Muscle layer of duodenum (tissue), 2 donors: ENCODE measurements around the gene KIAA1328.
"Not testable (repeated sequence)": the region's sequence is repeated elsewhere in the genome, so short reads cannot be mapped to it uniquely, and the experiment has no call there.

Experiments used
- H3K27ac ChIP-seq: one replicate; pipeline ENCODE4 v1.7.0; 2013; ENCODE audit warnings: mild to moderate bottlenecking, low read length
- H3K27me3 ChIP-seq: one replicate; pipeline ENCODE4 v1.7.0; 2013; ENCODE audit warnings: low read depth, mild to moderate bottlenecking, control low read depth, low read length
- H3K36me3 ChIP-seq, 2 donors: one replicate each; pipeline ENCODE4 v1.7.0; 2013; ENCODE audit warnings: low read length in 2 of 2, control low read depth in 1 of 2, mild to moderate bottlenecking in 1 of 2; ENCODE audit not compliant: insufficient read depth in 2 of 2, control insufficient read depth in 1 of 2
- H3K4me1 ChIP-seq, 2 donors: one replicate each; pipeline ENCODE4 v1.7.0; 2013; ENCODE audit warnings: low read length in 2 of 2, mild to moderate bottlenecking in 2 of 2, control low read depth in 1 of 2, moderate library complexity in 1 of 2; ENCODE audit not compliant: insufficient read depth in 2 of 2, control insufficient read depth in 1 of 2
- H3K4me3 ChIP-seq, 2 donors: one replicate each; pipeline ENCODE4 v1.7.0; 2013; ENCODE audit warnings: low read length in 2 of 2, low read depth in 1 of 2, mild to moderate bottlenecking in 1 of 2
- H3K9me3 ChIP-seq, 2 donors: one replicate each; pipeline ENCODE4 v1.7.0; 2013; ENCODE audit warnings: low read length in 2 of 2, control low read depth in 1 of 2, mild to moderate bottlenecking in 1 of 2; ENCODE audit not compliant: control insufficient read depth in 1 of 2
- donor health status: healthy.

KIAA1328 gene

GRCh38 chr18:36849288-36850006 is 20.5 kb downstream of the KIAA1328 start:
- Histone ChIP-seq H3K4me3 (no peak overlapping the region), H3K9me3 (peaks cover 0 to 3% of the 10 kb centered on the region in 2 donors), H3K36me3 (peaks cover 0 to 7% of the 10 kb centered on the region in 2 donors), H3K27me3 (no peaks in the 10 kb centered on the region), H3K4me1 (no peaks in the 10 kb centered on the region), H3K27ac (no peak overlapping the region)

GRCh38 chr18:36850527-36851201 is 21.7 kb downstream of the KIAA1328 start:
- Histone ChIP-seq H3K27me3 (no peaks in the 10 kb centered on the region), H3K36me3 (peaks cover 0 to 7% of the 10 kb centered on the region in 2 donors), H3K27ac (no peak overlapping the region), H3K9me3 (peaks cover 0 to 3% of the 10 kb centered on the region in 2 donors), H3K4me1 (no peaks in the 10 kb centered on the region), H3K4me3 (no peak overlapping the region)

- Histone ChIP-seq H3K4me3 (no peak overlapping the region), H3K36me3 (peaks cover 0 to 7% of the 10 kb centered on the region in 2 donors), H3K9me3 (peaks cover 0 to 3% of the 10 kb centered on the region in 2 donors), H3K27ac (no peak overlapping the region), H3K4me1 (no peaks in the 10 kb centered on the region), H3K27me3 (no peaks in the 10 kb centered on the region)
These were observed 22.3 kb downstream of the KIAA1328 start for GRCh38 chr18:36851202-36851590.

DNA sequence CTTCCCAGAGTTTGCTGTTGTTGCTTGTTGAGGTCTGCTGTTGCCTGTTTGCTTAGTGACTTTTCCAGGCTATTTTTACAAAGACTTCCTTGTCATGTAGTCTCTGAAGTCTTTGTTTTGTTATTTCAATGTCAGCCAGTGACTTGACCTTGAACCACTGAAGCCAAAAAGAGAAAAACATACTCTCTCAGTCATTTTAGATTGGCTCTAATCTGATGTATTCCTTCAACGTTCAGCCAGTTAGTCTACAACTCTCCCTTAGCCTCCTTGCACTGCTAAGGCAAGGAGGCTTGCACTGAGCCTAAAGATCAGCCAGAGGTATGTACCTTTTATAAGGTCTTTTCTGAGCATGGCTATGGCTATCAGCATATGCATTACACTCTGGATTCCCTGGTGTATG is 27.9 kb downstream of the KIAA1328 start:
- H3K27ac ChIP-seq: no peak overlapping the region
- H3K4me3 ChIP-seq: no peak overlapping the region
- H3K4me1 ChIP-seq: no peaks in the 10 kb centered on the region
- no peaks in the 10 kb centered on the region for H3K27me3 ChIP-seq
- H3K36me3 ChIP-seq: peaks cover 0 to 7% of the 10 kb centered on the region in 2 donors
- H3K9me3 ChIP-seq: peaks cover 0 to 3% of the 10 kb centered on the region in 2 donors

DNA sequence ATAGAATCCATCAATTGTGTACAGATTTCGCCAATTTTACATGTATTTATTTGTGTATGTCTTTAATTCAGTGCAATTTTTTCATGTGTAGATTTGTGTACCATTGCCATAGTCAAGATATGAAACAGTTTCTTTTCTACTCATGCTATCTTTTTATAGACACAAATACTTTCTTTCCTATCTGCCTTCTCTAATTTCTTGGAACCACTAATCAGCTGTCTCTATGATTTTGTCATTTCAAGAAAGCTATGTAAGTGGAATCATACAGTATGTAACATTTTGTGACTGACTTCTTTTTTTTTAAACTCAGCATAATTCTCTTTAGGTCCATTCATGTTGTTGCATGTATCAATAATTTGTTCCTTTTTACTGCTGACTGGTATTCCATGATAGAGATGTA is 33.3 kb downstream of the KIAA1328 start:
- H3K4me3 ChIP-seq: no peak overlapping the region
- peaks cover 0 to 3% of the 10 kb centered on the region in 2 donors for H3K36me3 ChIP-seq
- no peaks in the 10 kb centered on the region for H3K4me1 ChIP-seq
- H3K9me3 ChIP-seq: no peaks in the 10 kb centered on the region
- no peak overlapping the region for H3K27ac ChIP-seq
- no peaks in the 10 kb centered on the region for H3K27me3 ChIP-seq

- no peak overlapping the region for H3K4me3 ChIP-seq
- H3K36me3 ChIP-seq: peaks cover 0 to 9% of the 10 kb centered on the region in 2 donors
- no peaks in the 10 kb centered on the region for H3K4me1 ChIP-seq
- no peaks in the 10 kb centered on the region for H3K9me3 ChIP-seq
- H3K27ac ChIP-seq: no peak overlapping the region
- no peaks in the 10 kb centered on the region for H3K27me3 ChIP-seq
These were observed 38.1 kb downstream of the KIAA1328 start for GRCh38 chr18:36867056-36867455.

DNA sequence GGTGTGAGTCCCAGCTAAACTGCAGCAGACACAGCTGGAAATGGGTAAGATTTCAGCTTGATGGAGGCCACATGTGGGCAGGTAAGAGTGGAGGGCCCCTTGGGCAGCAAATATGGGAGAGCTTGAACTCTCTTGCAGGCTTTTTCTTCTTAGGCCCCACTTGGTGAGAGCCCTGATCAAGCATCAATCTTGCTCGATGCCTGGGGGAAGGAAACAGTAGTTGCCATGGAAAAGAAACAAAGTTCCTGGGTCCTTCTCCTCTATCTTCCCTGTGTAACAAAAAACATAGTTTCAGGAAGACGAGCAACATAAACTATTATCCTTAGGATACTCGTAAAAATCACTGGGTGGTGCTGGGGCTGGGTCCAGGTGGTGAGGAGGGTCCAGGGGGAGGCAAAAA is 42.9 kb downstream of the KIAA1328 start:
- peaks cover 0 to 9% of the 10 kb centered on the region in 2 donors for H3K36me3 ChIP-seq
- H3K27ac ChIP-seq: no peak overlapping the region
- H3K4me3 ChIP-seq: no peak overlapping the region
- peaks cover 0 to 2% of the 10 kb centered on the region in 2 donors for H3K9me3 ChIP-seq
- H3K27me3 ChIP-seq: no peaks in the 10 kb centered on the region
- no peaks in the 10 kb centered on the region for H3K4me1 ChIP-seq

DNA sequence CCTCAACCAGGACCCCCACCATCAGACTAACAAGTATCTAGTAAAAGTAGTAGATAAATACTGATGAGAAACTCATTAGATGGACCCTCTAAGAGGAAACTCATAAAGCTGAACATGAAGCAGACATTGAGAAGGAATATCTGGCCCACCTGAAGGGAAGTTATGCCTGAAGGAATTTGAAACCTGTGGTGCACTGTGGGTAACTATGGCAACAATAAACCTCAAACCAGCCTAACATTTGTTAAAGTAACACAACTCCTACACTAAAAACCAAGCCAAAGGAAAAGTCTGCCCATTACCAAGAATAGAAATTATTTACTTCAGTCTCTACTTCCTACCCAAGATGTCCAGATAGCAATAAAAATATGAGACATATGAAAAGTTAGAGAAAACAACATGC is 43.4 kb downstream of the KIAA1328 start:
- no peak overlapping the region for H3K27ac ChIP-seq
- no peaks in the 10 kb centered on the region for H3K4me1 ChIP-seq
- peaks cover 0 to 4% of the 10 kb centered on the region in 2 donors for H3K36me3 ChIP-seq
- H3K9me3 ChIP-seq: peaks cover 0 to 2% of the 10 kb centered on the region in 2 donors
- no peaks in the 10 kb centered on the region for H3K27me3 ChIP-seq
- H3K4me3 ChIP-seq: no peak overlapping the region

DNA sequence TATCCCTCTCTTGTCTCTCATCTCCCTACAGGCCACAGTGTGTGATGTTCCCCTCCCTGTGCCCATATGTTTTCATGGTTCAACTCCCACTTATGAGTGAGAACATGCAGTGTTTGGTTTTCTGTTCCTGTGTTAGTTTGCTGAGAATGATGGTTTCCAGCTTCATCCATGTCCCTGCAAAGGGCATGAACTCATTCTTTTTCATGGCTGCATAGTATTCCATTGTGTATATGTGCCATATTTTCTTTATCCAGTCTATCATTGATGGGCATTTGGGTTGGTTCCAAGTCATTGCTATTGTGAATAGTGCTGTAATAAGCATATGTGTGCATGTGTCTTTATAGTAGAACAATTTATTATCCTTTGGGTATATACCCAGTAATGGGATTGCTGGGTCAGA is 44.9 kb downstream of the KIAA1328 start:
- not testable (repeated sequence) for H3K36me3 ChIP-seq, H3K4me1 ChIP-seq, H3K9me3 ChIP-seq, H3K4me3 ChIP-seq, H3K27me3 ChIP-seq, H3K27ac ChIP-seq

- not testable (repeated sequence) for H3K36me3 ChIP-seq, H3K4me3 ChIP-seq, H3K27me3 ChIP-seq, H3K27ac ChIP-seq, H3K4me1 ChIP-seq, H3K9me3 ChIP-seq
These were observed 50.9 kb downstream of the KIAA1328 start for GRCh38 chr18:36879796-36880195.

DNA sequence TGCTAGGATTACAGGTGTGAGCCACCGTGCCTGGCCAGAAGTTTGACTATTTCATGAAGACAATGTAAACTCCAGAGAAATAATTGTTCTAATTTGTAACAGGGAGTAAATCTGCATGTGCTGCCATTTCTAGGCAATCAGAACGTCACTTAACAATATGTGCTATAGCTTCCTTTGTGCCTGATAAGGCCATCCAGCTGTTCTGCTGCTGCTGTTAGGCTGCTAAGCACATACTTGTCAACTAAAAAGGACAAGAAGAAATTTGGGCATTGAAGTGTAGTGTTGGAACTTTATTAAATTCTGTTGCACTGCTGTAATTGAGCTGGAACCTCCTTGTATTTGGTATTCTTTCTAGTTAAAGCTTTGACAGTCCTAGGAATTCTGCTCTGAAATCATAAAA is 57.1 kb downstream of the KIAA1328 start:
- no peaks in the 10 kb centered on the region for H3K27me3 ChIP-seq
- no peaks in the 10 kb centered on the region for H3K36me3 ChIP-seq
- H3K27ac ChIP-seq: no peak overlapping the region
- H3K4me1 ChIP-seq: peaks cover 0 to 13% of the 10 kb centered on the region in 2 donors
- no peak overlapping the region for H3K4me3 ChIP-seq
- H3K9me3 ChIP-seq: no peaks in the 10 kb centered on the region
